Smooth muscle cell (in vitro differentiated cells): ENCODE measurements around the gene NAPB. TPM values are rescaled to one million over a fixed set of nuclear protein-coding genes. Genes with fewer than 3 reads are reported as not detected.

Source experiments
- DNase-seq: peaks from one replicate; lab custom pipeline; 2025; ENCODE audit not compliant: unreplicated experiment; lab: John Stamatoyannopoulos, UW
- H2AFZ ChIP-seq: fragments of 200-600 bp; sonication (generic); 2 replicates; pipeline ENCODE4 v1.6.0; 2016; ENCODE audit warnings: antibody characterized with exemption, low read depth, mild to moderate bottlenecking
- H3F3A ChIP-seq: fragments of 200-600 bp; sonication (generic); 2 replicates; pipeline ENCODE4 v1.6.0; 2017; ENCODE audit warnings: antibody characterized with exemption, low read depth
- H3K27ac ChIP-seq: fragments of 200-600 bp; sonication (generic); 2 replicates; pipeline ENCODE4 v1.5.1; 2016; ENCODE audit warnings: low read depth, mild to moderate bottlenecking
- H3K27me3 ChIP-seq: fragments of 200-600 bp; sonication (generic); 2 replicates; pipeline ENCODE4 v1.6.1; 2016; ENCODE audit warnings: low read depth, mild to moderate bottlenecking
- H3K36me3 ChIP-seq: fragments of 200-600 bp; sonication (generic); 2 replicates; pipeline ENCODE4 v1.5.1; 2016; ENCODE audit warnings: low read depth
- H3K4me1 ChIP-seq: fragments of 200-600 bp; sonication (generic); 2 replicates; pipeline ENCODE4 v1.5.1; 2016; ENCODE audit warnings: low read depth
- H3K4me2 ChIP-seq: fragments of 200-600 bp; sonication (generic); 2 replicates; pipeline ENCODE4 v1.6.0; 2016; ENCODE audit warnings: mild to moderate bottlenecking
- H3K4me3 ChIP-seq: fragments of 200-600 bp; sonication (generic); 2 replicates; pipeline ENCODE4 v1.5.1; 2016; ENCODE audit warnings: mild to moderate bottlenecking
- H3K79me2 ChIP-seq: fragments of 200-600 bp; sonication (generic); 2 replicates; pipeline ENCODE4 v1.6.0; 2016; ENCODE audit warnings: low read depth, mild to moderate bottlenecking
- H3K9ac ChIP-seq: fragments of 200-600 bp; sonication (generic); 2 replicates; pipeline ENCODE4 v1.6.0; 2016; ENCODE audit warnings: low read depth
- H3K9me3 ChIP-seq: fragments of 200-600 bp; sonication (generic); replicated peaks from 2 replicates; pipeline ENCODE4 v1.5.1; 2016; ENCODE audit warnings: low read depth
- H4K20me1 ChIP-seq: fragments of 200-600 bp; sonication (generic); 2 replicates; pipeline ENCODE4 v1.6.0; 2016; ENCODE audit warnings: low read depth
- CTCF ChIP-seq: fragments of 200-600 bp; sonication (generic); IDR thresholded peaks from 2 replicates; pipeline ENCODE4 v1.5.1; 2017; ENCODE audit warnings: borderline replicate concordance, mild to moderate bottlenecking, antibody characterized with exemption; ENCODE audit not compliant: insufficient read depth, poor library complexity, severe bottlenecking
- WGBS: methylation state at CpG from one replicate; pipeline ENCODE4 v1.1.7; 2016; ENCODE audit warnings: low lambda C conversion rate; 5-methylcytosine and 5-hydroxymethylcytosine counted together
- polyA plus RNA-seq: library from polyadenylated mRNA; unstranded; fragments of >200 nt; fragmentation: Nextera tagmentation; extraction: Ambion mirVana; gene quantifications from 2 replicates; pipeline ENCODE4 v1.2.1, GENCODE V29; 2016
- total RNA-seq: library from RNA; depleted of rRNA; stranded (reverse); fragments of >200 nt; gene quantifications from 2 replicates; pipeline ENCODE4 v1.2.3, GENCODE V29; 2014

NAPB gene
- total and polyA plus RNA-seq, 2 experiments from 2014 or later: 0.65 to 11.4 TPM

- H4K20me1 ChIP-seq: no peaks in the 10 kb centered on the region
- H3F3A ChIP-seq: no peaks in the 10 kb centered on the region
- H3K27ac ChIP-seq: no peak overlapping the region
- H3K9me3 ChIP-seq: no peaks in the 10 kb centered on the region
- H3K4me3 ChIP-seq: no peak overlapping the region
- H2AFZ ChIP-seq: no peak overlapping the region
- DNase-seq: no peak
- H3K4me2 ChIP-seq: no peak overlapping the region
- 59% methylated on average over 8 of the region's 8 CpGs for WGBS
- no peaks in the 10 kb centered on the region for H3K4me1 ChIP-seq
- no peaks in the 10 kb centered on the region for H3K79me2 ChIP-seq
- TF ChIP-seq CTCF: no peak
- H3K36me3 ChIP-seq: no peaks in the 10 kb centered on the region
- H3K27me3 ChIP-seq: no peaks in the 10 kb centered on the region
- no peak overlapping the region for H3K9ac ChIP-seq
Observed at GRCh38 chr20:23331450-23332350, 89.6 kb downstream of the NAPB start.

- Histone ChIP-seq H3K4me1 (no peaks in the 10 kb centered on the region), H3F3A (no peaks in the 10 kb centered on the region), H4K20me1 (no peaks in the 10 kb centered on the region), H3K9me3 (no peaks in the 10 kb centered on the region), H3K36me3 (no peaks in the 10 kb centered on the region), H2AFZ (no peak overlapping the region), H3K27ac (no peak overlapping the region), H3K27me3 (no peaks in the 10 kb centered on the region), H3K4me2 (no peak overlapping the region), H3K79me2 (no peaks in the 10 kb centered on the region), H3K4me3 (no peak overlapping the region), H3K9ac (no peak overlapping the region)
- no peak for DNase-seq
- WGBS: 98% methylated on average over 15 of the region's 15 CpGs
- TF ChIP-seq CTCF: no peak
Observed at GRCh38 chr20:23327617-23328333, 93.5 kb downstream of the NAPB start.

GRCh38 chr20:23326774-23327173, 94.5 kb downstream of the NAPB start:
- TF ChIP-seq CTCF: no peak
- H3K4me1 ChIP-seq: no peaks in the 10 kb centered on the region
- H2AFZ ChIP-seq: no peak overlapping the region
- no peaks in the 10 kb centered on the region for H3K79me2 ChIP-seq
- no peak overlapping the region for H3K4me2 ChIP-seq
- no peak overlapping the region for H3K27ac ChIP-seq
- no peak overlapping the region for H3K9ac ChIP-seq
- no peak overlapping the region for H3K4me3 ChIP-seq
- DNase-seq: no peak
- WGBS: 97% methylated on average over 8 of the region's 8 CpGs
- H3K9me3 ChIP-seq: no peaks in the 10 kb centered on the region
- no peaks in the 10 kb centered on the region for H3K36me3 ChIP-seq
- no peaks in the 10 kb centered on the region for H3F3A ChIP-seq
- no peaks in the 10 kb centered on the region for H4K20me1 ChIP-seq
- no peaks in the 10 kb centered on the region for H3K27me3 ChIP-seq
